HG03460 (cell line): ENCODE results near the gene SLCO3A1.

Experiments
- ATAC-seq: cut with Tn5 transposase; IDR thresholded peaks from one replicate; pipeline ENCODE4 v1.9.1; 2021; ENCODE audit not compliant: unreplicated experiment

The SLCO3A1 gene

DNA sequence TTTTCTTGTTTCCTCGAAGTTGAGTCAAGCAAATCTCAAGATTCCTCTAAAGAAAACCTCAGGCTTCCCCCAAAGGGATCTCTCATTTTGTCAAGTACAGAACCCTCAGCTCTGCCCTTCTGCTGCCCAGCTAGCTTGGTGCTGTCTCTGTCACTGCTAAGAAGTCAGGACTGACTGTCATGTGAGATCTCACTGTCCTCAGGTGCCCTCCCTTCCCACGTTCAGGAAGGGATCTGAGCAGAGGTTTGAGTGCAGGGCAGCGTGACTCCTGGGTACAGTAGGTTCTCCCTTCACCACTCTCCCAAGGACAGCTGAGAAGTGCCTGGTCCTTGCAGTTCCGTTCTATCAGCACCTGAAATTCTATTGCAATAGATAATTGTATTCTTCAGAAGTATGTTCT lies 229.7 kb downstream of the SLCO3A1 start:
- no peak for ATAC-seq

DNA sequence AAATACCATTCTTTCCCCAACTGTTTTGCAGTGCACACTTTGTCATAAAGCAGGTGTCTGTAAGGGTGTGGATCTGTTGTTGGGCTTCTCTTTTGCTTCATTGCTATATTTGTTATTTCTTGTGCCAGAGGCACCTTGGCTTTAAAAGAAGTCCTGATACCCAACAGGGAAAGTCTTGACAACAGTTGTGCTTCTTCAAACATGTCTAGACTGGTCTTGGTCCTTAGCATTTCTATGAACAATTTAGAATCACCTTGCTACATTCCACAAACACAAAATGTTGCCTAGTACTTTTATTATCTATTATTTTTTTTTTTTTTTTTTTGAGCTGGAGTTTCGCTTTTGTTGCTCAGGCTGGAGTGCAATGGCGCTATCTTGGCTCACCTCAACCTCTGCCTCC lies 233.7 kb downstream of the SLCO3A1 start:
- ATAC-seq: no peak

DNA sequence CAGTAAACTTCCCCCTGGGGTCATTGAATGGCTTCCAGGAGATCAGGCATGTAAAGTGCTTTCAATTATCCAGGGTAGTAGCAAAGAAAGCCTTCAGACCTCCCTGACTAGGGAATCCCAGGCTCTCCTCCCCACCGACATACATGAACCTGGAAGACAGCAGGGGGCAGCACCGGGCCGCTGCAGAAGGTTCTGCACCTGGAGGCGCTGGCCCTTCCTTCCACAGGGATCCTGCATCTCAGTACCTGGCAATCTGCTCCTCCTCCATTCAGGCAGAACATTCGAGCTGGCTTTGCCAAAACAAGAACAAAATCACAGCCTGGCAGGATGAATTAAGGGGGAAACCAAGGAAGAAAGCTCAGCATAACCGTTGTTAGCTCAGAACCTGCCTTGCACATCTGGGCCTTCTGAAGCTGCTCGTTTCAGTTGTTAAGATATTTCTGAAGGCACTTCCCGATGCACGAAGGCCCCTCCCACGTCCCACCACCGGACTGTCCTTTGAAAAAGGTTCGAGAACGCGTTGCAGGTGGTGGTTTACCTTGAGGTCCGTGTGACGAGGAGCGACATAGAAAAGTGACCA lies 237.7 kb downstream of the SLCO3A1 start:
- ATAC-seq: no peak

DNA sequence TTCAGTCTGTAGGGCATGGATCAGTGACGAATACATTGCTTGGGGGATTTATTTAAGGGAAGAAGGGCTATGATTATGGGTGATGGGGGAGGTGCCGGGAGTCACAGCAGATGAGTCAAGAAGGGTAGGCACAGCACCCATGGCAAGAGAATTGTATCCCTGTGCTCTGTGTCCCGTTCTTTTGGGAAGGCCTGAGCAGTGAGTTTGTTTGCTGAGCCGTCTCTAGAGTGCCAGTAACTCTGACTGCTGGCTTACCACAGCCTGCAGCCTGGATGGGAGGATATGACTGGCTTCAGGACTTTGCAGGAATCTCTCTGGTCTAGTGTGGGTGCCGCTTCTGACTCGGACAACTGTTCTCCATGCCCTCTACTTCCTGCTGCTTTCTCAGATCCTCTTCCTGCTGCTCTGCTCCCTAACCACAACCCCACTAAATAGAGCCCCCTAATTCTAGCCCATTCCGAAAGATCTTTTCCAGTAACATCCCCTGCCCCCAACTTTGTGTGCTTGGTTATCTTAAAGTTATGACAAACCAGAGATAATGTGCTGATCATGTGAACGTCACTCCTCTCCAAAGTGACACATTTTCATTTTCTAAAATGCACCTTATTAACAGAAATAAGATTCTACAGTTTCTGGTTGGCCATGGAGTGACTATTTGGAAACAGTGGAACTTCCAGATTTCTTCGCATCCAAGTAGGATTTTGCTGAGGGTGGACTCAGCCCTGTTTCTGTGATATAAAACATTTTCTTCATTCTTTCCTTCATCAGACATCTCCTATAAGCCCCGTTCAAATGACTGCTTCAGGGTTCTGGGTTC lies 239.0 kb downstream of the SLCO3A1 start:
- no peak for ATAC-seq

DNA sequence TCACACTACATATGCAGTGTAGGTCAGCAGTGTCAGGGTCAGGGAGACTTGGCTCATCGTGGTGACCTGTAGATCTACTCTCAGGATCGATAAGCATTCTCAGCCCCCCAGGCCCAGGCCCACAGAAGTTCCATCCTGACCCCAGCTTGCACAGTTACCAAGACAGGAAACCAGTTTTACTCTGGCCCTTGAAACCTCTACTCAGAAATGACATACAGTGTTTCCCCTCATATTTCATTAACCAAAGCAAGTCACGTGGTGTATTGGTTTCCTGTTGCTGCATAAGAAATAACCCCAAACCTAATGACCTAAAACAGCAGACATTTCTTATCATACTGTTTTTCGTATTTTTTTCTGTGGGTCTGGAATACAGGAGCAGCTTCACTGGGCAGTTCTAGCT lies 242.2 kb downstream of the SLCO3A1 start:
- peak; percentile 86 for ATAC-seq

DNA sequence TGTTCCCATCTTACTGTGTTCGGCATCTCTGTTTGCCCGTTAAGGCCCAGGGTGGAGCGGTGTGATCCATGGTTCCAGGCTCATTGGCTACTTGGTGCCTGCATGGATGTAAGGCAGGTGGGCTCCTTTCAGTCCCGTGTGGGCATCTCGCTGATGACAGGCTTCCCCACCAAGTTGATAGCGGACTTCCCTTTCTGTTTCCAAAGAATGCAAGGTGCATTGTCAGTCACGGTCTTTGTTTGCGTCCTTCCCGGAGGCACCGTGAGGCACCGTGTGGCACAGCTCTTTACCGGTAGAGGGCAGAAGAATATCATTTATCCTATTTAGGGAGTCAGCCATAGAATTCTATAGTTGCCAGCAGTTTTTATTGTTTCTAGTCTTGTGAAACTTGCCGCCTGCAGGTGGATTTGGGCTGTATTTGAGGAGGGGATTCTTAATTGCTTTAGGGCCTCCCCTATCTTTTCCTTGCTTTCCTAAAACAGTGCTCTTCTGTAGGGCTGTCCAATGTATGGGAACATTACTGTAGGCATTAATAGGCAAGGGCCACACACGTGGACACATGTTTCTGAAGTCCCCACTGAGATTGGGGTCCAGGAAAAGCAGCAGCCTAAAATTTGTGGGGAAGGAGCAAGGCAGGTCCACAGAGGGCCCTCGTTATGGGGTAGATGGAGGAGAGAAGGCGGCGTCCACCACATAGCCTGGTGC lies 244.1 kb downstream of the SLCO3A1 start:
- peak; percentile 55 for ATAC-seq

DNA sequence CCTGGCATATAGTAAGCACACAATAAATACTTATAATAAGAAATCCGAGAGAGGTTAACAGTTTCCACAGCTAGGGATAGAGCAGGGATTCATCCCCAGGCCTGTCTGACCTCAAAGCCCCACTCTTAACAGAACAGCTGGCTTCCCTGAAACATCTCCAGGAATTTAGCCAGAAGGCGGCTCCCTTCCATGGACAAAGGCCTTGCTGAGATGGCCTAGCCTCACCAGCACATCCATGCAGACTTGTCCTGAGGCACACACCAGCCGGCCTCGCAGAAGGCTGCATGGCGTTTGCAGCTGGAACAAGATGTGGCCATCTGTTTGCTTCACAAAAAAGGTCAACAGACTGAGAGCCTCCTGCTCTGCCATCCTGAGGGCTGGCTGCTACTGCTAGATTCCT lies 245.4 kb downstream of the SLCO3A1 start:
- ATAC-seq: no peak

DNA sequence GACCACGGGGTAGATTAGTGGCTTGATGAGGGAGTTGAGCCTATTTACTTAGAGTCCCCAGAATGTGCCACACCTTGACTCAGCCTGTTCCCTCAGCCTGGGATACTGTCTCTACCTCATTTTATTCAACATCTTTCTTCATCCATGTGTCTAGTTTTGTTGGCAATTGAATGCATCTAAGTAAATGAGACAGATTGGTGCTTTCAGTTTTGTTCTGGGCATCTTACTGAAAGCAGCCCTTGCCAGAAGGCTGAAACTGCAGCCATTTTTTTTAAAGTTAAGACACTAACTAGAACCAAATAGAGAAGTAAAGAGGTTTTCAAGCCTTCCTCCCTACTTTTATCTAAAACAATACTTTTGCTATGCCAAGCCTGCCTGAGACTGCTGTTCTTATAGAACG lies 246.8 kb downstream of the SLCO3A1 start:
- no peak for ATAC-seq

DNA sequence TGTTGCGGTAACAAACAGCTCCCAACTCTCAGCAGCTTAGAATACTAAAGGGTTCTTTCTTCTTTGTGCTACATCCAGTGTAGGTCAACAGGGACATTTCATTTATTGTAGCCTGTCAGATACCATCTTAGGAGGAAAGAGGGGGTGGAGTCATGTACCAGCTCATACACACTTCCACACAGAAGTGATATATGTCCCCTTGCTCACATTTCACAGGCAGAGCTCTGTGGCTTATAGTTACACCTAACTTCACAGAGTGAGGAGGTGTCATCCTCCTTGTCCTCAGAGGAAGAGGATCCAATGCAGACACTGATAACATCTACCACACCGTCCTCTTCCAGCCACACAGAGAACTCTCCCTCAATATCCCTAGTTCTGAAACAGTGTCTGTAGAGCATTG lies 247.2 kb downstream of the SLCO3A1 start:
- no peak for ATAC-seq

DNA sequence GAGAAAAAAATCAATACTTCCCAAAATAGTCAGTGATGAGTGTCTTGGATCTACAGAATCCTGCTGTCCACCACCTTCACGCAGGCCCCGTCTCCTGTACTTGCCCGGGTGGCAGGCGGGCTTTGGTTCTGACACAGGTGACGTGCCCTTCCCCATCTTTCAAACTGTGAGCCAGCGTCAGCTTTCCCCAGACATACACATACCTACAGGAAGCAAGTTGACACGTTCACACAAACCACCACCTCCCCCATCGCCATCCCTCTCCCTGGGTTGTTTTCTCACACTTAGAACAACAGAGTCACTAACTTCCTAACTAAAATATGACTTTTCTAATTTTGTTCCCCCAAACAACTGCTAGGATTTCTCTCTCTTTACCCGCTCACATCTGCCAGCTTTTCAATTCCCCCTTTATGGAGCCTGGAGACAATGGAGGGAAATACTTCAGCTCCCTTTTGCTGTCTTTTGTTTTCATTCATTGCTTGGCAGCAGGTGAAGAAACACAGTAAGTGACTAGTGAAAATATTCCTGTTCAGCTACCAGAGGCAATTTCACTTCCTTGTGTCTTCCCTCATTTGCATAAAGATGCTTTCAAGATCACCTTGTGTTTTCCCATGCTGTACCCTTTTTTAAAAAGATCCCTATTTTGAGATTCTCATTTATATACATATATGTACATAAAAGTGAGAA lies 248.3 kb downstream of the SLCO3A1 start:
- ATAC-seq: peak; percentile 53

DNA sequence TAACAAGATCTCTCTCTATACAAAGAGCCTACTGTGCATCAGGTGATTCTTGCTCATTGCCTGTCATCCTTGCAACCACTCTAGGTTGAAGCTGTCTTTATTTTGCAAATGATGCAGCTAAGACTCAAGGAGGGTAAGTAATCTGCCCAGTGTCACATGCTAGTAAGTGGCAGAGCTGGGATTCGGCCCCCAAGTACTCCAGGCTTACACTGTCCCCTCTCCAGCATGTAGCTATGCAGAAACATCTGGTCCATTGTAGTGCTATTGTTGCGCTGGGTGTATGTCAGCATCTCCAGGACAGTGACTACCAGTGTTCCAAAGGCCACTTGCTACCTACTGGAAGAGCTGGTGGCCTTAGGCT lies 248.9 kb downstream of the SLCO3A1 start:
- peak; percentile 9 for ATAC-seq

DNA sequence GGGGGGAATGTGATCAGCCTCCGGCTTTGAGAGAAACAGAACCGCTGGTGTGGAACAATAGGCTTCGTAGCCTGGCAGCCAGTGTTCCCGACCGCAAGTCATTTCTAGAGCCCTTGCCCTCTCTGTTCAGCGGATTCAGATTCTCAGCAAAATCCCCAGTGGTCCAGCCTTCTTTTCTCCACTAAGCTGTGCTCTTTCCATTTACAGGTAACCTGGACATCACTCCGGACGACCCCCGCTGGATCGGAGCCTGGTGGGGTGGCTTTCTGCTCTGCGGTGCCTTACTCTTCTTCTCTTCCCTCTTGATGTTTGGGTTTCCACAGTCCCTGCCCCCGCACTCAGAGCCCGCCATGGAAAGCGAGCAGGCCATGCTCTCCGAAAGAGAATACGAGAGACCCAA lies 250.6 kb downstream of the SLCO3A1 start:
- ATAC-seq: no peak

DNA sequence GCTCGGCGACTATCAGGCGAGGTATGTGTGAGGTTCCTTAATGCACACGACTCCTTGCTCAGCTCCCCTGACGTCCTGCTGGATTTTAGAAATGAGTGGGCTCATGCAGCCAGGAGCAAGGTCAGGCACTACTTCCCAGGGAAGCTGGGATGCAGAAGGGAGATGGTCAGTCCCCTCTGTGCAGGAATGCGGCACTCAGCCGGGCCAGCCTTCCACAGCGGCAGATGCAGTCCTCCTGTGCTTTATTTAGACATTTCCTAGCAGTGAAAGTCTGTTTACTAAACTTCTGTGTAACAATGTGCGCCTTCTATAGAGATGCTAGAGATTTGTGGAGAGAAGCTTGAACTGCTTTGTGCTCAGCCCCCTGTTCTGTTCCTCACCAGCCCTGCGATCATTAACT lies 252.1 kb downstream of the SLCO3A1 start:
- no peak for ATAC-seq

DNA sequence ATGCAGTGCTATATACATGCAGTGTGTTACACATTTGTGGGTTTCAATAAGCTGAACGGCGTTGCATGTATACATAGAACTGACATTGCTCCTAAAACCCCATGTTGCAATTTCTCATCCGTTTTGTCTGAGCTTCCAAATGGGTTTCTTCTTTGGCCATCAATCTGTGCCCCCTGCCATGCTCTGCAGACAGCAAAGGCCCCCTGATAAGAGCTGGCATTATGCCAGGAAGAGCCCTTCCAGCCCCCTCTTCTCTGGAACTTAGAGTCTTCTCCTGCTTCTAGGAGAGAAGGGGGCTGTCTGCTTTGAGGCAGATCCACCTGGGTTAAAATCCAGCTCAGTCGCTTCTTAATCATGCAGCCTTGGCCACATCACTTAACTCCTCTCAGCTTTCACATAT lies 254.0 kb downstream of the SLCO3A1 start:
- ATAC-seq: no peak

DNA sequence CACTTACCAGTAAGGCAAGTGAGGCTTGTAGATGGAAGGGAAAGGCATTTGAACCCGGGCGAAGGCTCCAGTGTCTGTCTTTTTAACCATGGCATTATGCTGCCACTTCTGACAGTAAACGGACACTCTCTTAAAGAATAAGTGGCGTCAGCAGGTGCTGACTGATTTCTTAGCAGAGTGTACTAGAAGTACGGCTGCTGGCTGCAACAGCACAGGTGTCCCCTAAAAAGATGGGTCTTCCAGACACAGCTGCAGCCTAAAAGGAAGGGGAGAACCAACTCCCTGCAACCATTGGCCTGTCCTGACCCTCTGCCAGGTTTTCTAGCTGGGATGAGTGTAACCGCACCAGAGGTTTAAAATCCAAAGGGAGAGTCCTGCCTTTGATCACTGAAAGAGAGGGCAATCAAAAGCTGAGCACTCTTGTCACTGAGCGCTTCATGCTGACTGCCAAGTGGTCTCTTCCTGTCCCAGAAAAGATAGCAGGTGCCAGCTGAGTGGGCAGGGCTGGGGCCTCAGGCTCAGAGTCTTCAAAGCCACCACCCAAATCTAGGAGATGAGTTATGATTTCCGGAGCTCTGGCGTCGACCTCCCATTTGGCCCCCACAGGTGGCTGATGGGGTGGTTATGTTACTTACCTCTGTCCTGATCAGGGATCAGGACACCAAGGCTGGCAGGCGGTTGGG lies 255.8 kb downstream of the SLCO3A1 start:
- no peak for ATAC-seq

DNA sequence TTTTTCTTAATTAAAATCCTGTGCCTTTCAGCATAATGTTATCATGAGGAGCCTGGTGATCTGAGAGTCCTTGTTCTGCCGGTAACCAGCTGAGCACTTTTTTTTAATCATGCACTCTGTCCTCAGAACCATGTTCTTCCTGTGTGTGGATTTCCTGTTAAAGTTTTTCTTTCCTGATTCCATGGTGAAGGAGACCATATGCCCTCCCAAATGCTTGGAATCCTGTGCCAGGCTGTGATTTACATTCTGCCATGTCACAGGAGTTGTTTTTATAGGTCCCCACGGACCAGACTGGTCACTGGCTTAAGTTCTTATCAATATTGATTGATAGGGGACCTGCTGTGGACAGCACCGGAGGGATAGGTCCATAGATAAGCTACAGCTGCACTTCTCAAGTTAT lies 257.8 kb downstream of the SLCO3A1 start:
- ATAC-seq: no peak

DNA sequence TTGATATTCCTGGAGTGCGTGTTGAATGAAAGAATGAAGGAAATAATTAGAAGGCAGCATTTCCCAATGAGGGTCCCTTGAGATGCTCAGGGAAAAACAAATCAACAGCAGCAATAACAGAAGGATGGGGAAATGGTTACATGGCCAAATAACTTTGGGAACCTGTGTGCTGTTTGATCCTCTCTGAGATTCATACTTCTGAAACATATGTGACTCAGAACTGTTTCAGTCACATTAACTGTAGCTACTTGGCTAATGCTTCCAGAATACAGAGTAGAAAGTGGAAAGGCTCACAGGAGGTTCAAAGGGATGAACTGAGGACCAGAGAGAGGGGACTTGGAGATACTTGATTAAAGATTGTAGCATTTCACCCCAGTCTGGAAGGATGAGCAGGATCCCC lies 258.2 kb downstream of the SLCO3A1 start:
- ATAC-seq: no peak

DNA sequence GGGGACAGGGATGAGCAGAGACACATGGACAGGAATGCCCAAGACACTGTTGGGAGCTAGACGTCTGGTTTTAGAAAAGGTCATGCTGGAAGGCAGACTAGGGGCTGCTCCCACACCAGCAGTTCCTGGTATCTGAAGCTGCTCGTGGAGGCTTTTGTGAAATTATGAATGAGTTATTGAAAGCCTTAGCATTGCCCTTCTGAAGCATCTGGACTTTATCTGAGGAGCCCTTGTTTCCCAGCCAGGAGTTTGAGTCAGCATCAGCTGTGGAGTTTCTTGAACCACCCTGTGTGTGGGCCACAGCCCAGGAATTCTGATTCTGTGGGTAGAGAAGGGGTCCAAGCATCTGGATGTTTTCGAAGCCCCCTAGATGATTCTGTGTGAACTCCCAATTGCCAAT lies 258.7 kb downstream of the SLCO3A1 start:
- no peak for ATAC-seq

DNA sequence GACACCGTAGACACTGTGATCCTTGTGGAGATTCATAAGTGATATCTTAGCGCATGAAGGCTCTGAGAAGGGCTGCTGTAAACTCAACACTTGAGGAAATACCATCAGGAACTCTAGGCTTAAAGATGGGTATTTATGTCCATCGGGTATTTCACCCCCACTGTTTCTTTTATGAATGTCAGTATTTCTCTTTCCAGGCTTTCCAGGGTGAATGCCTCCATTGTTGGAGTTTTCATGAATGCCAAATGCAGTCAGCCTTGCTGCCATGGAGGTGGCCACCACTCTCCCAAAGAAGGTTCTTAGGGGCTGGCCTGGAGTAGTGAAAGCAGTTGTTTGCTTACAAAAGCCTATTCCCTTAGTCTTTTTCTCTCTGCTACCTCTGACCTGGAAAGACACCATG lies 259.2 kb downstream of the SLCO3A1 start:
- no peak for ATAC-seq

DNA sequence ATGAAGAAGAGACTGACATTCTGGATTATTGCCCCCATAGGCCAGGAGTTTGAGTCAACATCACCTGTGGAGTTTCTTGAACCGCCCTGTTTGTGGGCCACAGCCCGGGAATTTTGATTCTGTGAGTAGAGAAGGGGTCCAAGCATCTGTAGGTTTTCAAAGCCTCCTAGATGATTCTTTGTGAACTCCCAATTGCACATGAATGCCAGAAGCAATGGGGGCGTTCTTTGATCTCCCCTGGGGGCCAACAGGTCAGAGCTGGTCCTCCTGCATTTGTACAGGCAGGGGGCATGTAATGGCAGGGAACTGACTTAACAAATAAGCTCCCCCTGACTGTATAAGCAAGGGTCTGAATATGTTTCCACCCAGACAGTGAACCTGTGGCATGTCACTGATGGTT lies 260.3 kb downstream of the SLCO3A1 start:
- ATAC-seq: no peak

DNA sequence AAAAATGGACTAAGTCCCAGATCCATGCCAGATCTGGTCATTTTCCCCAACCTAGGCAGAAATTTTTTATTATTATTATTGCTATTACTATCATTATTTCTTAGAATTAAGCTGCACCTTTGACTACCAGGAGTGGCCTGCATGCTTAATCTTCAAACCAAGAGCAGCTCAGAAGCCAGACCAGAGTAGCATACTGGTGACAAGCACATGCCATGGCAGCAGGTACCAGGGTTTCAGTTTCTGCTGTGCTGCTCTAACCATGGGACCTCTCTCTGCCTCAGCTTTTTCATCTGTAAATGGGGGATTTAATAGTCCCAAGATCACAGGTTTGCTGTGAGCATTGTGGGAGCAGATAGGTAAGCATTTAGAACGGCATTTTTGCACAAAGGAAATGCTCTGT lies 262.3 kb downstream of the SLCO3A1 start:
- ATAC-seq: no peak
